Neural cell (in vitro differentiated cells): ENCODE results near the gene RAD51B. TPM values are rescaled to one million over a fixed set of nuclear protein-coding genes. Genes with fewer than 3 reads are reported as not detected.

Experiments used
- H2AFZ ChIP-seq: fragments of 200-600, 300-800 bp; sonication (generic), shearing (Covaris generic); 2 replicates; pipeline ENCODE4 v1.6.0; 2014; ENCODE audit warnings: low read depth, mild to moderate bottlenecking, antibody characterized with exemption, low read length, moderate library complexity
- H3F3A ChIP-seq: fragments of 200-600 bp; shearing (Covaris generic); 2 replicates; pipeline ENCODE4 v1.6.1; 2016; ENCODE audit warnings: mild to moderate bottlenecking, moderate library complexity, mixed read lengths, antibody characterized with exemption, low read length; ENCODE audit not compliant: insufficient read depth, poor library complexity, severe bottlenecking
- H3K27ac ChIP-seq: fragments of 200-600, 300-800 bp; sonication (generic), shearing (Covaris generic); 2 replicates; pipeline ENCODE4 v1.5.1; 2014; ENCODE audit warnings: mild to moderate bottlenecking, low read length, moderate library complexity
- H3K27me3 ChIP-seq: fragments of 300-800, 200-600 bp; sonication (generic), shearing (Covaris generic); 2 replicates; pipeline ENCODE4 v1.6.0; 2014; ENCODE audit warnings: mild to moderate bottlenecking, low read depth, low read length, moderate library complexity; ENCODE audit not compliant: insufficient read depth
- H3K36me3 ChIP-seq: fragments of 300-800, 200-600 bp; sonication (generic), shearing (Covaris generic); 2 replicates; pipeline ENCODE4 v1.5.1; 2014; ENCODE audit warnings: mild to moderate bottlenecking, antibody characterized with exemption, low read length, moderate library complexity; ENCODE audit not compliant: insufficient read depth
- H3K4me2 ChIP-seq: fragments of 300-800, 200-600 bp; sonication (generic), shearing (Covaris generic); 2 replicates; pipeline ENCODE4 v1.6.0; 2014; ENCODE audit warnings: mild to moderate bottlenecking, low read length
- H3K4me3 ChIP-seq: fragments of 300-800, 200-600 bp; sonication (generic), shearing (Covaris generic); 2 replicates; pipeline ENCODE4 v1.5.1; 2014; ENCODE audit warnings: mild to moderate bottlenecking, low read length, moderate library complexity
- H3K79me2 ChIP-seq: fragments of 200-600 bp; shearing (Covaris generic); replicated peaks from 2 replicates; pipeline ENCODE4 v1.6.0; 2014; ENCODE audit warnings: mild to moderate bottlenecking, low read length, moderate library complexity; ENCODE audit not compliant: insufficient read depth
- H3K9ac ChIP-seq: fragments of 300-800, 200-600 bp; sonication (generic), shearing (Covaris generic); 2 replicates; pipeline ENCODE4 v1.6.1; 2016; ENCODE audit warnings: mild to moderate bottlenecking, low read length, mixed read lengths
- H3K9me2 ChIP-seq: fragments of 200-600 bp; shearing (Covaris generic); 2 replicates; pipeline ENCODE4 v1.6.1; 2016; ENCODE audit warnings: mild to moderate bottlenecking, low read length, mixed read lengths; ENCODE audit not compliant: insufficient read depth
- H3K9me3 ChIP-seq: fragments of 200-600, 300-800 bp; sonication (generic), shearing (Covaris generic); 2 replicates; pipeline ENCODE4 v1.6.1; 2016; ENCODE audit warnings: mild to moderate bottlenecking, mixed run types, low read length, moderate library complexity, mixed read lengths
- H4K20me1 ChIP-seq: fragments of 200-600 bp; shearing (Covaris generic); 2 replicates; pipeline ENCODE4 v1.6.1; 2016; ENCODE audit warnings: mild to moderate bottlenecking, mixed run types; ENCODE audit not compliant: insufficient read depth
- CTCF ChIP-seq: fragments of 450-650 bp; IDR thresholded peaks from 2 replicates; pipeline ENCODE4 v1.5.1; 2014; ENCODE audit warnings: antibody characterized with exemption, mild to moderate bottlenecking, moderate library complexity; ENCODE audit not compliant: poor library complexity, severe bottlenecking
- EP300 ChIP-seq: fragments of 450-650 bp; conservative IDR thresholded peaks from 2 replicates; pipeline ENCODE4 v1.6.1; 2014; ENCODE audit warnings: antibody characterized with exemption, mild to moderate bottlenecking, moderate library complexity; ENCODE audit not compliant: poor library complexity, severe bottlenecking
- EZH2 ChIP-seq: fragments of 200-600, 300-800 bp; shearing (Covaris generic), sonication (generic); IDR thresholded peaks from 2 replicates; pipeline ENCODE4 v1.6.1; 2014; ENCODE audit warnings: antibody characterized with exemption, low read length, borderline replicate concordance, mild to moderate bottlenecking; ENCODE audit not compliant: insufficient read depth, poor library complexity, severe bottlenecking
- MXI1 ChIP-seq: fragments of 450-650 bp; conservative IDR thresholded peaks from 2 replicates; pipeline ENCODE4 v1.6.1; 2014; ENCODE audit warnings: antibody characterized with exemption, mild to moderate bottlenecking; ENCODE audit not compliant: poor library complexity, severe bottlenecking
- POLR2AphosphoS5 ChIP-seq: IDR thresholded peaks from 2 replicates; pipeline ENCODE4 v1.6.1; 2012
- RAD21 ChIP-seq: fragments of 450-650 bp; conservative IDR thresholded peaks from 2 replicates; pipeline ENCODE4 v1.6.1; 2014; ENCODE audit warnings: antibody characterized with exemption, mild to moderate bottlenecking, moderate library complexity
- REST ChIP-seq: IDR thresholded peaks from 2 replicates; pipeline ENCODE4 v1.6.1; 2012; ENCODE audit warnings: borderline replicate concordance
- SMC3 ChIP-seq: fragments of 450-650 bp; conservative IDR thresholded peaks from 2 replicates; pipeline ENCODE4 v1.6.1; 2014; ENCODE audit warnings: antibody characterized with exemption, mild to moderate bottlenecking, moderate library complexity; ENCODE audit not compliant: poor library complexity
- TAF1 ChIP-seq: IDR thresholded peaks from 2 replicates; pipeline ENCODE4 v1.6.1; 2012; ENCODE audit warnings: low read depth
- polyA plus RNA-seq: library from polyadenylated mRNA; depleted of rRNA; stranded (reverse); fragments of >200 nt; gene quantifications from 2 replicates; pipeline ENCODE4 v1.2.3, GENCODE V29; 2014

RAD51B gene
- polyA plus RNA-seq, 1 donor from 2014 or later, result 3.1 TPM

- H3K27me3 ChIP-seq, result no peaks in the 10 kb centered on the region
- H3F3A ChIP-seq, result no peaks in the 10 kb centered on the region
- H3K4me2 ChIP-seq, result no peak overlapping the region
- H3K4me3 ChIP-seq, result no peak overlapping the region
- no peak overlapping the region for H3K27ac ChIP-seq
- no peak overlapping the region for H3K9ac ChIP-seq
- no peaks in the 10 kb centered on the region for H3K9me3 ChIP-seq
- no peaks in the 10 kb centered on the region for H3K36me3 ChIP-seq
- H3K9me2 ChIP-seq, result no peaks in the 10 kb centered on the region
- TF ChIP-seq RAD21 (no peak), TAF1 (no peak), MXI1 (no peak), POLR2AphosphoS5 (no peak), CTCF (no peak), EZH2 (no peak), REST (no peak), SMC3 (no peak), EP300 (no peak)
- H2AFZ ChIP-seq, result no peak overlapping the region
- no peaks in the 10 kb centered on the region for H4K20me1 ChIP-seq
- H3K79me2 ChIP-seq, result no peaks in the 10 kb centered on the region
Observed at GRCh38 chr14:68284834-68285233, 465.3 kb downstream of the RAD51B start.

GRCh38 chr14:68285421-68286179, 466.0 kb downstream of the RAD51B start:
- no peak overlapping the region for H2AFZ ChIP-seq

More at GRCh38 chr14:68285421-68286179, 466.0 kb downstream of the RAD51B start:
- Histone ChIP-seq H3K9me2 (no peaks in the 10 kb centered on the region), H4K20me1 (no peaks in the 10 kb centered on the region), H3K27ac (no peak overlapping the region), H3K79me2 (no peaks in the 10 kb centered on the region), H3F3A (no peaks in the 10 kb centered on the region), H3K4me2 (no peak overlapping the region), H3K9me3 (no peaks in the 10 kb centered on the region), H3K36me3 (no peaks in the 10 kb centered on the region), H3K4me3 (no peak overlapping the region), H3K27me3 (no peaks in the 10 kb centered on the region), H3K9ac (no peak overlapping the region)
- TF ChIP-seq MXI1 (no peak), REST (no peak), CTCF (no peak), EZH2 (no peak), RAD21 (no peak), POLR2AphosphoS5 (no peak), TAF1 (no peak), SMC3 (no peak), EP300 (no peak)
